AML-193 (cell line): ENCODE measurements around the gene STIM1.
"Not testable (repeated sequence)": the region's sequence is repeated elsewhere in the genome, so short reads cannot be mapped to it uniquely, and the experiment has no call there.

ENCODE experiments used
- DNase-seq, 2 experiments: peaks; one replicate each; lab custom pipeline; 2025; lab: John Stamatoyannopoulos, UW

Gene STIM1

DNA sequence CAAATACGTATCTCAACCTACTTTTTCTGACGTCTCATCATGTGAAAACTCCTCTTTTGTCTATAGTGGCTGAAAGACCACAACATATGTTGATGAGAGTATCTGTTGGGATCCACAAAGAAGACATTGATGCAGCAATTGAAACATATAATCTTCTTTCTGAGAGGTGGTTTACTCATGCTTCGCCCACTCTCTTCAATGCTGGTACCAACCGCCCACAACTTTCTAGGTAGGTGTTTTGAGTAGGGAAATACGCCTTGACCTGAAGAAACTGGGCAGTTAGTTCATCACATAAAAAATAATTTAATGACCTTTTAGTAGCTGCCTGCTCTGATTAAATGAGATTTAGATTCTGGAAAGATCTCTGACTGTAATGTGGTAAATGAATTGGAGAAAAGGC is 256.4 kb downstream of the STIM1 start:
- no peak for DNase-seq

GRCh38 chr11:4115128-4115527 is 259.7 kb downstream of the STIM1 start:
- DNase-seq, result no peak

DNA sequence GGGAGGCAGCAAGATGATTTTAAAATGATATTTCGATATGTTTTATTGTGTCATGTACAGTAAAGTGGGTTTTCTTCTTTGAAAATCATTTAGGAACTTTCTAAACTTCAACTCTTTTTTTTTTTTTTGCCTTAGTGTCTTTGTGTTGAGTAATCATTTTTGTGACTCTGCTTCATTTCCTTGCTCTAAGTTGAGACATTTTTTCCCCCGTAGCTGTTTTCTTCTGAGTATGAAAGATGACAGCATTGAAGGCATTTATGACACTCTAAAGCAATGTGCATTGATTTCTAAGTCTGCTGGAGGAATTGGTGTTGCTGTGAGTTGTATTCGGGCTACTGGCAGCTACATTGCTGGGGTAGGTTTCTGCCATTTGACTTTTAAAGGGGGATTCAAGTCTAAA is 262.6 kb downstream of the STIM1 start:
- no peak for DNase-seq

GRCh38 chr11:4123218-4123617 is 267.8 kb downstream of the STIM1 start:
- no peak for DNase-seq

- DNase-seq, result no peak
Measured at GRCh38 chr11:4125141-4125540, 269.7 kb downstream of the STIM1 start.

DNA sequence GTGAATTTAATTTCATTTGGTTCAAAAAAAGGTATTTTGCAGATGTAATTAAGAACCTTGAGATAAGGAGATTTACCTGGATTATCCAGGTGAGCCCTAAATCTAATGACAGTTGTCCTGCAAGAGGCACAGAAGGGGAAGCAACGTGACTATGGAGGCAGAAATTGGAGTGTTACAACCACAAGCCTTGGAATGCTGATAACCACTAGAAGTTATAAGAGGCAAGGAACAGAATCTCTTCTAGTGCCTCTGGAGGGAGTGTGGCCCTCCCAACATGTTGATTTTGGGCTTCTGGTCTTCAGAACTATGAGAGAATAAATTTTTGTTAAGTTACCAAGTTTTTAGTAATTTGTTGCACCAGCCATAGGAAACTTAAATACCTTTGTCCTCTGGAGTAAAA is 271.9 kb downstream of the STIM1 start:
- no peak for DNase-seq

DNA sequence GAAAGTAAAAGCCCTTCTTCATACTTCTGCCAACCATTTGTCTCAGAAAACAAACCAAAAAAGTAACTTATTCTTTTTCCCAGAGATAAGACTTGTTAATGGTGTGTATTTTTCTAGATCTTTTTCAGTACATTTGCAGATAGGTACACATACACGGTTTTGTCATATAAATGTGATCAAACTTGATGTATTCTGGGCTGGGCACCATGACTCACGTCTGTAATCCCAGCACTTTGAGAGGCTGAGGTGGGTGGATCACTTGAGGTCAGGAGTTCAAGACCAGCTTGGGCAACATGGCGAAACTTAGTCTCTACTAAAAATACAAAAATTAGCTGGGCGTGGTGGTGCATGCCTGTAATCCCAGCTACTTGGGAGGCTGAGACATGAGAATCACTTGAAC is 274.8 kb downstream of the STIM1 start:
- not testable (repeated sequence) for DNase-seq

- DNase-seq, result no peak
Measured at GRCh38 chr11:4134806-4135205, 279.3 kb downstream of the STIM1 start.

DNA sequence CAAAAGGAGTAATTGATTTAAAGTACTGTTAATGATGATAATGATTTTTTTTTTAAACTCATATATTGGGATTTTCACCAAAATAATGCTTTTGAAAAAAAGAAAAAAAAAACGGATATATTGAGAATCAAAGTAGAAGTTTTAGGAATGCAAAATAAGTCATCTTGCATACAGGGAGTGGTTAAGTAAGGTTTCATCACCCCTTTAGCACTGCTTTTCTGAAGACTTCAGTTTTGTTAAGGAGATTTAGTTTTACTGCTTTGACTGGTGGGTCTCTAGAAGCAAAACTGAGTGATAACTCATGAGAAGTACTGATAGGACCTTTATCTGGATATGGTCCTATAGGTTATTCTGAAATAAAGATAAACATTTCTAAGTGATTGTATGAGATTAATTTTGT is 283.0 kb downstream of the STIM1 start:
- DNase-seq, result no peak

DNA sequence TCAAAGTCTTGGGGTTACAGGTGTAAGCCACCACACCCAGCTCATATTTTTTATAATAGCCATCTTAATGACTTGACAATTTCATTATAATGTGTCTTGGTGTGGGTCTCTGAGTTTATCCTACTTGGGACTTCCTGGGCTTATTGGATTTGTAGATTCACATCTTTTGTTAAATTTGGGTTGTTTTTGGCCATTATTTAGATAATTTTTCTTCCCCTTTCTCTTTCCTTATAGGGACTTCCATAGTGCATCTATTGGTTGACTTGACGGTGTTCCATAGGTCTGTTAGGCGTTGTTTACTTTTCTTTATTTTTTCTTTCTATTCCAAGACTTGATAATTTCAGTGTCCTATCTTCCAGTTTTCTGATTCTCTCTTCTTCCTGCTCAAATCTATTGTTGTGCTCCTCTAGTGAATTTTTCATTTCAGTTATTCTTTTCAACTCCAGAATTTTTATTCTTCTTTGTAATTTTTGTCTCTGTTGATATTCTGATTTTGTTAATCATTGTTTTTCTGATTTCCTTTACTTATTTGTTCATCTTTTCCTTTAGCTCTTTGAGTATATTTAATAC is 284.7 kb downstream of the STIM1 start:
- no peak for DNase-seq
